Endothelial cell of umbilical vein (primary cell): ENCODE measurements around the gene SULF2. TPM values are rescaled to one million over a fixed set of nuclear protein-coding genes. Genes with fewer than 3 reads are reported as not detected.

Source experiments
- BruUV-seq: library from RNA; stranded (reverse); fragments of 400-500 nt; replicated peaks from 2 replicates; lab custom pipeline; 2021; lab: Mats Ljungman, UMichigan
- CTCF ChIA-PET: fragments of 300-600, 350-600 bp; sonication (Branson Sonifier 250); formaldehyde crosslinking; loops from one replicate; lab custom pipeline; 2021; ENCODE audit warnings: antibody characterized with exemption, inconsistent platforms; lab: Charles Lee
- POLR2A ChIA-PET: fragments of 300-600, 350-600 bp; sonication (Branson Sonifier 250); formaldehyde crosslinking; loops from one replicate; lab custom pipeline; 2021; ENCODE audit warnings: antibody characterized with exemption, inconsistent platforms; lab: Charles Lee
- DNase-seq: peaks from one replicate; pipeline ENCODE4 v3.0.0-alpha.2; 2011; ENCODE audit warnings: low read depth, low spot score
- FAIRE-seq: peaks from 2 replicates; lab custom pipeline; 2011; peaks lifted over from hg19 to GRCh38; lab: Jason Lieb, UNC
- H2AFZ ChIP-seq: 2 replicates; pipeline ENCODE4 v1.6.0; 2012; ENCODE audit warnings: low read depth, low read length, control low read depth, inconsistent platforms
- H3K27ac ChIP-seq: 2 replicates; pipeline ENCODE4 v1.5.1; 2011; ENCODE audit warnings: low read depth, mild to moderate bottlenecking, control low read depth, low read length, moderate library complexity; ENCODE audit not compliant: insufficient read depth
- H3K27me3 ChIP-seq, 2 experiments: 2 replicates each; pipeline versions ENCODE4 v1.6.0 to v1.6.1; 2011; ENCODE audit warnings: low read length in 2 of 2, mixed read lengths in 1 of 2; ENCODE audit not compliant: control insufficient read depth in 2 of 2, insufficient read depth in 2 of 2
- H3K36me3 ChIP-seq, 2 experiments: 2 replicates in 1 of 2; 3 replicates in 1 of 2; pipeline ENCODE4 v1.5.1; 2011; ENCODE audit warnings: low read length in 2 of 2, mild to moderate bottlenecking in 1 of 2, moderate library complexity in 1 of 2; ENCODE audit not compliant: control insufficient read depth in 2 of 2, insufficient read depth in 2 of 2; ENCODE audit errors: extremely low read depth in 1 of 2
- H3K4me1 ChIP-seq: 3 replicates; pipeline ENCODE4 v1.5.1; 2011; ENCODE audit warnings: mild to moderate bottlenecking, low read length; ENCODE audit not compliant: control insufficient read depth, insufficient read depth; ENCODE audit errors: extremely low read depth
- H3K4me2 ChIP-seq: 2 replicates; pipeline ENCODE4 v1.6.1; 2011; ENCODE audit warnings: low read length, control low read depth, mixed read lengths; ENCODE audit not compliant: insufficient read depth
- H3K4me3 ChIP-seq, 3 experiments: fragments of 200-600 bp in 1 of 3; sonication (generic), shearing (Covaris generic) in 1 of 3; replicated peaks in 1 of 3; 2 replicates each; pipeline ENCODE4 v1.5.1; 2011 to 2016; ENCODE audit warnings: control low read depth in 3 of 3, low read length in 3 of 3, mild to moderate bottlenecking in 2 of 3, inconsistent platforms in 1 of 3, low read depth in 1 of 3, moderate library complexity in 1 of 3; ENCODE audit not compliant: insufficient read depth in 1 of 3
- H3K79me2 ChIP-seq: 2 replicates; pipeline ENCODE4 v1.6.0; 2012; ENCODE audit warnings: low read length, inconsistent platforms; ENCODE audit not compliant: control insufficient read depth, insufficient read depth
- H3K9ac ChIP-seq: replicated peaks from 2 replicates; pipeline ENCODE3; 2011; ENCODE audit warnings: low read length, control low read depth; ENCODE audit not compliant: insufficient read depth; ENCODE audit errors: extremely low read depth
- H3K9me1 ChIP-seq: replicated peaks from 3 replicates; pipeline ENCODE4 v1.6.0; 2011; ENCODE audit warnings: mild to moderate bottlenecking, low read length; ENCODE audit not compliant: control insufficient read depth, insufficient read depth; ENCODE audit errors: extremely low read depth
- H3K9me3 ChIP-seq: replicated peaks from 2 replicates; pipeline ENCODE4 v1.5.1; 2012; ENCODE audit warnings: low read length, inconsistent platforms; ENCODE audit not compliant: control insufficient read depth, insufficient read depth
- H4K20me1 ChIP-seq: replicated peaks from 2 replicates; pipeline ENCODE3; 2011; ENCODE audit warnings: mild to moderate bottlenecking, low read length; ENCODE audit not compliant: control insufficient read depth, insufficient read depth; ENCODE audit errors: extremely low read depth
- EZH2 ChIP-seq: IDR thresholded peaks from 2 replicates; pipeline ENCODE4 v1.6.1; 2012; ENCODE audit warnings: borderline replicate concordance, low read depth, mild to moderate bottlenecking, moderate library complexity, low read length, inconsistent platforms; ENCODE audit not compliant: severe bottlenecking
- GATA2 ChIP-seq: IDR thresholded peaks from 2 replicates; pipeline ENCODE4 v1.7.0; 2011; ENCODE audit warnings: low read depth, mild to moderate bottlenecking, moderate library complexity, mixed read lengths, low read length; ENCODE audit not compliant: insufficient read length, insufficient read depth
- JUN ChIP-seq: IDR thresholded peaks from 2 replicates; pipeline ENCODE4 v1.6.1; 2011; ENCODE audit warnings: borderline replicate concordance, low read depth; ENCODE audit not compliant: insufficient read length, insufficient read depth
- MYC ChIP-seq: IDR thresholded peaks from one replicate; pipeline ENCODE4 v1.6.1; 2011; ENCODE audit warnings: mild to moderate bottlenecking, low read depth, low read length
- POLR2A ChIP-seq: IDR thresholded peaks from 2 replicates; pipeline ENCODE4 v1.6.1; 2012; ENCODE audit warnings: low read depth, mild to moderate bottlenecking, control low read depth, low read length
- POLR2AphosphoS5 ChIP-seq: IDR thresholded peaks from 2 replicates; pipeline ENCODE4 v1.6.1; 2012; ENCODE audit warnings: low read depth, mild to moderate bottlenecking, control low read depth, low read length, moderate library complexity; ENCODE audit not compliant: insufficient read depth
- dilution Hi-C: fragments of 300-500 bp; cut with MboI; formaldehyde crosslinking; loops from one replicate; pipeline ENCODE4 v1.15.0; 2019; ENCODE audit warnings: low sequenced_read_pairs; ENCODE audit not compliant: extremely low pct_ligation_motif_present
- intact Hi-C: fragments of 100-400 bp; cut with micrococcal nuclease; formaldehyde crosslinking; loops from one replicate; pipeline ENCODE4 v1.10.0; 2022
- polyA plus RNA-seq, 4 experiments: library from polyadenylated mRNA; depleted of rRNA in 3 of 4; stranded (reverse) in 3 of 4; unstranded in 1 of 4; fragments of >200 nt; gene quantifications; 2 replicates each; pipeline versions ENCODE4 v1.2.1 to v1.2.3, GENCODE V29; 2011 to 2012; ENCODE audit warnings: missing spikeins in 1 of 4
- total RNA-seq: library from RNA; stranded (reverse); gene quantifications from 2 replicates; pipeline ENCODE4 v1.2.3, GENCODE V29; 2021
- TF ChIP-seq, protein P1 (sequence below): IDR thresholded peaks from 2 replicates; pipeline ENCODE4 v1.6.1; 2011; ENCODE audit not compliant: insufficient read depth, insufficient read length
- TF ChIP-seq, protein P2 (sequence below), 2 donors: IDR thresholded peaks; 1 replicate in 1 of 2; 2 replicates in 1 of 2; pipeline ENCODE4 v1.5.1; 2011; ENCODE audit warnings: low read length in 2 of 2, mild to moderate bottlenecking in 2 of 2, moderate library complexity in 2 of 2, control low read depth in 1 of 2, inconsistent platforms in 1 of 2, low read depth in 1 of 2; ENCODE audit not compliant: insufficient read depth in 1 of 2; ENCODE audit errors: extremely low read depth in 1 of 2

Gene SULF2
- total and polyA plus RNA-seq, 2 donors (not counting 3 experiments of a cell fraction or from before 2014, with no cell fraction given), result 58.5 to 160 TPM

- H3K27ac ChIP-seq, result no peak overlapping the region
- H3K79me2 ChIP-seq, result no peaks in the 10 kb centered on the region
- H3K9me3 ChIP-seq, result no peaks in the 10 kb centered on the region
- peaks cover 7 to 11% of the 10 kb centered on the region in 2 experiments for H3K36me3 ChIP-seq
- POLR2A ChIA-PET, result no interaction called here
- DNase-seq (no peak), FAIRE-seq (no peak)
- H3K27me3 ChIP-seq, result no peaks in the 10 kb centered on the region
- intact Hi-C loops, result no loop called here
- BruUV-seq, result no TSS peak
- no peaks in the 10 kb centered on the region for H3K9me1 ChIP-seq
- peaks cover 2% of the 10 kb centered on the region for H3K4me1 ChIP-seq
- CTCF ChIA-PET, result interaction anchor here (1.1 to 1.3 kb wide), 3 partner anchors 10 to 14 kb away, joined by 3 to 5 read pairs (median 4); no protein-coding TSS in a partner anchor
- TF ChIP-seq MYC (no peak), POLR2A (no peak), POLR2AphosphoS5 (no peak), JUN (no peak)
- TF ChIP-seq, protein P1, sequence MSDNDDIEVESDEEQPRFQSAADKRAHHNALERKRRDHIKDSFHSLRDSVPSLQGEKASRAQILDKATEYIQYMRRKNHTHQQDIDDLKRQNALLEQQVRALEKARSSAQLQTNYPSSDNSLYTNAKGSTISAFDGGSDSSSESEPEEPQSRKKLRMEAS, result no peak
- TF ChIP-seq, protein P2, sequence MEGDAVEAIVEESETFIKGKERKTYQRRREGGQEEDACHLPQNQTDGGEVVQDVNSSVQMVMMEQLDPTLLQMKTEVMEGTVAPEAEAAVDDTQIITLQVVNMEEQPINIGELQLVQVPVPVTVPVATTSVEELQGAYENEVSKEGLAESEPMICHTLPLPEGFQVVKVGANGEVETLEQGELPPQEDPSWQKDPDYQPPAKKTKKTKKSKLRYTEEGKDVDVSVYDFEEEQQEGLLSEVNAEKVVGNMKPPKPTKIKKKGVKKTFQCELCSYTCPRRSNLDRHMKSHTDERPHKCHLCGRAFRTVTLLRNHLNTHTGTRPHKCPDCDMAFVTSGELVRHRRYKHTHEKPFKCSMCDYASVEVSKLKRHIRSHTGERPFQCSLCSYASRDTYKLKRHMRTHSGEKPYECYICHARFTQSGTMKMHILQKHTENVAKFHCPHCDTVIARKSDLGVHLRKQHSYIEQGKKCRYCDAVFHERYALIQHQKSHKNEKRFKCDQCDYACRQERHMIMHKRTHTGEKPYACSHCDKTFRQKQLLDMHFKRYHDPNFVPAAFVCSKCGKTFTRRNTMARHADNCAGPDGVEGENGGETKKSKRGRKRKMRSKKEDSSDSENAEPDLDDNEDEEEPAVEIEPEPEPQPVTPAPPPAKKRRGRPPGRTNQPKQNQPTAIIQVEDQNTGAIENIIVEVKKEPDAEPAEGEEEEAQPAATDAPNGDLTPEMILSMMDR (IDR thresholded peaks at IDR 0.05; ENCODE audit: extremely low read depth in 1 of 2, insufficient read depth in 1 of 2, low read depth in 1 of 2, low read length in 2 of 2), result no peak
- no peak overlapping the region for H3K4me3 ChIP-seq
- no peak overlapping the region for H3K9ac ChIP-seq
- H4K20me1 ChIP-seq, result no peaks in the 10 kb centered on the region
- H2AFZ ChIP-seq, result no peak overlapping the region
- dilution Hi-C loops, result no loop called here
- no peak overlapping the region for H3K4me2 ChIP-seq
These were observed 150.0 kb downstream of the SULF2 start for GRCh38 chr20:47635256-47635655.

- Histone ChIP-seq H3K36me3 (peaks cover 4 to 11% of the 10 kb centered on the region in 2 experiments), H2AFZ (no peak overlapping the region), H4K20me1 (no peaks in the 10 kb centered on the region), H3K4me3 (no peak overlapping the region), H3K9ac (no peak overlapping the region), H3K4me1 (no peaks in the 10 kb centered on the region), H3K9me3 (no peaks in the 10 kb centered on the region), H3K9me1 (no peaks in the 10 kb centered on the region), H3K27ac (no peak overlapping the region), H3K4me2 (no peak overlapping the region), H3K27me3 (no peaks in the 10 kb centered on the region), H3K79me2 (no peaks in the 10 kb centered on the region)
- FAIRE-seq (no peak), DNase-seq (no peak)
- dilution Hi-C loops (no loop called here), intact Hi-C loops (no loop called here)
- BruUV-seq, result no TSS peak
- TF ChIP-seq, protein P2 (IDR thresholded peaks at IDR 0.05; ENCODE audit: extremely low read depth in 1 of 2, insufficient read depth in 1 of 2, low read depth in 1 of 2, low read length in 2 of 2), result no peak
- no peak for TF ChIP-seq GATA2
- TF ChIP-seq POLR2A, result no peak
- TF ChIP-seq POLR2AphosphoS5, result no peak
- TF ChIP-seq, protein P1, result no peak
- no peak for TF ChIP-seq JUN
- no peak for TF ChIP-seq EZH2
- ChIA-PET CTCF (interaction anchor here (2.0 kb wide), 1 partner anchor 10 kb away, joined by 12 read pairs; no protein-coding TSS in a partner anchor), POLR2A (no interaction called here)
These were observed 154.2 kb downstream of the SULF2 start for GRCh38 chr20:47631078-47631477.
